Measurements from ENCODE around the gene EMD.

The EMD gene

GRCh38 chrX:154371789-154372300 lies 7.2 kb upstream of the EMD start:
- TF ChIP-seq ZBTB7A (IDR thresholded peaks at IDR 0.05; ENCODE audit: low read depth) (0 out of 2 replicates have a peak, but pooled peaks have one; percentile 21), TCF12 (IDR thresholded peaks at IDR 0.05; ENCODE audit: low read depth) (no peak)

- TF ChIP-seq CEBPB (IDR thresholded peaks at IDR 0.05), result no peak
- no peak for TF ChIP-seq FOXM1 (IDR thresholded peaks at IDR 0.05; ENCODE audit: borderline replicate concordance, low read depth)
- TF ChIP-seq MAX (IDR thresholded peaks at IDR 0.05), result no peak
- no peak for TF ChIP-seq USF1 (IDR thresholded peaks at IDR 0.05)
- no peak for TF ChIP-seq TCF12 (IDR thresholded peaks at IDR 0.05; ENCODE audit: low read depth)
- no peak for TF ChIP-seq EGR1 (IDR thresholded peaks at IDR 0.05)
- no peak for TF ChIP-seq EP300 (IDR thresholded peaks at IDR 0.05; ENCODE audit: borderline replicate concordance)
- TF ChIP-seq YY1 (IDR thresholded peaks at IDR 0.05; ENCODE audit: low read depth), result no peak
- no peak for TF ChIP-seq ZBTB7A (IDR thresholded peaks at IDR 0.05; ENCODE audit: low read depth)
- no peak for TF ChIP-seq NFIC (IDR thresholded peaks at IDR 0.05)
- TF ChIP-seq RAD21 (IDR thresholded peaks at IDR 0.05; ENCODE audit: low read depth), result no peak
- no peak for TF ChIP-seq TAF1 (IDR thresholded peaks at IDR 0.05; ENCODE audit: low read depth)
- no peak for TF ChIP-seq TEAD4 (IDR thresholded peaks at IDR 0.05)
- TF ChIP-seq REST (IDR thresholded peaks at IDR 0.05; ENCODE audit: low read depth), result no peak
Observed at GRCh38 chrX:154372612-154373022, 6.5 kb upstream of the EMD start.

GRCh38 chrX:154373340-154374306 lies 5.5 kb upstream of the EMD start:
- peak; percentile 27; the same call in 1 of the 2 replicates for TF ChIP-seq RAD21 (IDR thresholded peaks at IDR 0.05; ENCODE audit: low read depth)
- no peak for TF ChIP-seq CREB1 (IDR thresholded peaks at IDR 0.05; ENCODE audit: low read depth)

GRCh38 chrX:154374313-154375155 lies 4.6 kb upstream of the EMD start, which contains the start of gene FLNA:
FLNA (minus strand) TSS chrX:154374634; CDS start chrX:154371245, 3,389 bp downstream.
- TF ChIP-seq MAX (IDR thresholded peaks at IDR 0.05) (peak; percentile 59; the same call in 1 of the 2 replicates), FOXM1 (IDR thresholded peaks at IDR 0.05; ENCODE audit: borderline replicate concordance, low read depth) (no peak)

GRCh38 chrX:154375156-154375504 lies 4.0 kb upstream of the EMD start:
- TF ChIP-seq TEAD4 (IDR thresholded peaks at IDR 0.05), result no peak
- no peak for TF ChIP-seq TCF12 (IDR thresholded peaks at IDR 0.05; ENCODE audit: low read depth)
- TF ChIP-seq CREB1 (IDR thresholded peaks at IDR 0.05; ENCODE audit: low read depth), result no peak
- no peak for TF ChIP-seq ZBTB7A (IDR thresholded peaks at IDR 0.05; ENCODE audit: low read depth)
- TF ChIP-seq TAF1 (IDR thresholded peaks at IDR 0.05; ENCODE audit: low read depth), result no peak
- TF ChIP-seq EGR1 (IDR thresholded peaks at IDR 0.05), result no peak
- no peak for TF ChIP-seq NFIC (IDR thresholded peaks at IDR 0.05)
- no peak for TF ChIP-seq YY1 (IDR thresholded peaks at IDR 0.05; ENCODE audit: low read depth)
- no peak for TF ChIP-seq MAX (IDR thresholded peaks at IDR 0.05)
- TF ChIP-seq RAD21 (IDR thresholded peaks at IDR 0.05; ENCODE audit: low read depth), result no peak
- TF ChIP-seq REST (IDR thresholded peaks at IDR 0.05; ENCODE audit: low read depth), result no peak
- no peak for TF ChIP-seq CEBPB (IDR thresholded peaks at IDR 0.05)
- no peak for TF ChIP-seq FOXM1 (IDR thresholded peaks at IDR 0.05; ENCODE audit: borderline replicate concordance, low read depth)
- TF ChIP-seq USF1 (IDR thresholded peaks at IDR 0.05), result no peak
- no peak for TF ChIP-seq EP300 (IDR thresholded peaks at IDR 0.05; ENCODE audit: borderline replicate concordance)
